Liver (tissue), 3 donors: ENCODE measurements around the gene CXCL1.

ENCODE experiments used
- ATF3 ChIP-seq: IDR thresholded peaks from 2 replicates; pipeline ENCODE4 v1.6.1; 2016; ENCODE audit warnings: antibody characterized with exemption
- CTCF ChIP-seq: fragments of 150-350 bp; IDR thresholded peaks from 2 replicates; pipeline ENCODE4 v1.5.1; 2017; ENCODE audit warnings: improper control_type of control experiment, low read depth, low read length; ENCODE audit not compliant: missing input control
- FOXA1 ChIP-seq: IDR thresholded peaks from 2 replicates; pipeline ENCODE4 v1.6.1; 2016; ENCODE audit warnings: antibody characterized with exemption
- GABPA ChIP-seq, 2 donors: IDR thresholded peaks in 1 of 2; conservative IDR thresholded peaks in 1 of 2; 2 replicates each; pipeline ENCODE4 v1.6.1; 2016; ENCODE audit warnings: antibody characterized with exemption in 2 of 2, mild to moderate bottlenecking in 1 of 2, moderate library complexity in 1 of 2
- RAD21 ChIP-seq, 2 donors: IDR thresholded peaks; 2 replicates each; pipeline ENCODE4 v1.6.1; 2016; ENCODE audit warnings: antibody characterized with exemption in 2 of 2, mild to moderate bottlenecking in 2 of 2
- REST ChIP-seq: IDR thresholded peaks from 2 replicates; pipeline ENCODE4 v1.6.1; 2016; ENCODE audit warnings: antibody characterized with exemption, mild to moderate bottlenecking
- TAF1 ChIP-seq: conservative IDR thresholded peaks from 2 replicates; pipeline ENCODE4 v1.6.1; 2016; ENCODE audit warnings: antibody characterized with exemption, mild to moderate bottlenecking
- donor health status: healthy.
- donor health status: healthy.

- TF ChIP-seq CTCF (no peak), FOXA1 (no peak), RAD21 (IDR thresholded peaks at IDR 0.05) (no peak), GABPA (IDR thresholded peaks at IDR 0.05 in 1 of 2, conservative IDR thresholded peaks at IDR 0.05 in 1 of 2) (no peak), REST (no peak), TAF1 (no peak), ATF3 (no peak)
Observed at GRCh38 chr4:73902038-73902637, 32.9 kb downstream of the CXCL1 start.
